H9 (cell line): ENCODE results near the gene MYL11. TPM values are rescaled to one million over a fixed set of nuclear protein-coding genes. Genes with fewer than 3 reads are reported as not detected.

Experiments used
- DNase-seq: peaks from one replicate; pipeline ENCODE4 v3.0.0-alpha.2; 2017
- H2AFZ ChIP-seq: one replicate; pipeline ENCODE4 v1.6.1; 2013; ENCODE audit warnings: mild to moderate bottlenecking, low read length, control low read depth, moderate library complexity
- H2AK5ac ChIP-seq: 2 replicates; pipeline ENCODE4 v1.6.1; 2013; ENCODE audit warnings: low read length, control low read depth, mixed read lengths; ENCODE audit not compliant: insufficient read length
- H2BK120ac ChIP-seq: one replicate; pipeline ENCODE4 v1.6.1; 2013; ENCODE audit warnings: low read depth, mild to moderate bottlenecking, low read length, control low read depth, inconsistent platforms; ENCODE audit not compliant: poor library complexity, severe bottlenecking
- H2BK12ac ChIP-seq: 2 replicates; pipeline ENCODE4 v1.6.1; 2013; ENCODE audit warnings: low read length, control low read depth, mixed read lengths, low read depth; ENCODE audit not compliant: insufficient read length
- H2BK15ac ChIP-seq: 2 replicates; pipeline ENCODE4 v1.6.1; 2013; ENCODE audit warnings: low read depth, low read length, control low read depth
- H2BK20ac ChIP-seq: one replicate; pipeline ENCODE4 v1.6.1; 2013; ENCODE audit warnings: low read depth, mild to moderate bottlenecking, low read length, control low read depth, inconsistent platforms; ENCODE audit not compliant: poor library complexity, severe bottlenecking
- H2BK5ac ChIP-seq: 2 replicates; pipeline ENCODE4 v1.6.1; 2013; ENCODE audit warnings: low read length, control low read depth, mixed read lengths; ENCODE audit not compliant: insufficient read length
- H3K14ac ChIP-seq: 2 replicates; pipeline ENCODE4 v1.6.1; 2013; ENCODE audit warnings: low read length, control low read depth; ENCODE audit not compliant: insufficient read depth
- H3K18ac ChIP-seq: 2 replicates; pipeline ENCODE4 v1.6.1; 2013; ENCODE audit warnings: low read depth, mild to moderate bottlenecking, mixed read lengths, low read length, control low read depth; ENCODE audit not compliant: insufficient read length
- H3K23ac ChIP-seq: 2 replicates; pipeline ENCODE4 v1.6.1; 2013; ENCODE audit warnings: low read length, control low read depth, mixed read lengths, low read depth; ENCODE audit not compliant: insufficient read length
- H3K23me2 ChIP-seq: 2 replicates; pipeline ENCODE4 v1.6.1; 2013; ENCODE audit warnings: low read depth, mild to moderate bottlenecking, mixed read lengths, low read length, control low read depth; ENCODE audit not compliant: insufficient read length, poor library complexity, severe bottlenecking
- H3K27ac ChIP-seq: 2 replicates; pipeline ENCODE4 v1.5.1; 2013; ENCODE audit warnings: low read length, control low read depth, mixed read lengths, low read depth; ENCODE audit not compliant: insufficient read length
- H3K27me3 ChIP-seq: 2 replicates; pipeline ENCODE4 v1.6.1; 2013; ENCODE audit warnings: low read length, control low read depth, inconsistent platforms; ENCODE audit not compliant: insufficient read depth
- H3K4ac ChIP-seq: 2 replicates; pipeline ENCODE4 v1.6.1; 2013; ENCODE audit warnings: low read depth, mild to moderate bottlenecking, control low read depth, inconsistent platforms, low read length, moderate library complexity
- H3K4me1 ChIP-seq: 2 replicates; pipeline ENCODE4 v1.6.1; 2013; ENCODE audit warnings: low read length, control low read depth, inconsistent platforms; ENCODE audit not compliant: insufficient read depth
- H3K4me2 ChIP-seq: 2 replicates; pipeline ENCODE4 v1.6.1; 2013; ENCODE audit warnings: low read length, control low read depth, mixed read lengths; ENCODE audit not compliant: insufficient read length, insufficient read depth
- H3K56ac ChIP-seq: 2 replicates; pipeline ENCODE4 v1.6.1; 2013; ENCODE audit warnings: low read depth, mild to moderate bottlenecking, mixed read lengths, low read length, control low read depth; ENCODE audit not compliant: insufficient read length
- H3K79me1 ChIP-seq: 2 replicates; pipeline ENCODE4 v1.6.1; 2013; ENCODE audit warnings: low read depth, mild to moderate bottlenecking, moderate library complexity, low read length, control low read depth, inconsistent platforms; ENCODE audit not compliant: insufficient read depth, poor library complexity, severe bottlenecking
- H3K79me2 ChIP-seq: 2 replicates; pipeline ENCODE4 v1.6.1; 2013; ENCODE audit warnings: low read length, control low read depth, inconsistent platforms; ENCODE audit not compliant: insufficient read depth
- H3K9ac ChIP-seq: 2 replicates; pipeline ENCODE4 v1.6.1; 2013; ENCODE audit warnings: low read length, control low read depth, mixed read lengths; ENCODE audit not compliant: insufficient read length; ENCODE audit errors: extremely low read depth
- H3K9me3 ChIP-seq: one replicate; pipeline ENCODE4 v1.6.1; 2013; ENCODE audit warnings: low read depth, low read length, inconsistent platforms; ENCODE audit not compliant: control insufficient read depth
- H3T11ph ChIP-seq: one replicate; pipeline ENCODE4 v1.6.1; 2013; ENCODE audit warnings: mild to moderate bottlenecking, low read length, control low read depth, inconsistent platforms
- H4K20me1 ChIP-seq: one replicate; pipeline ENCODE4 v1.6.1; 2013; ENCODE audit not compliant: control insufficient read depth, insufficient read length, insufficient read depth
- H4K5ac ChIP-seq: 2 replicates; pipeline ENCODE4 v1.6.1; 2013; ENCODE audit warnings: low read depth, mild to moderate bottlenecking, mixed read lengths, low read length, control low read depth; ENCODE audit not compliant: insufficient read length
- H4K8ac ChIP-seq: replicated peaks from 2 replicates; pipeline ENCODE4 v1.6.1; 2013; ENCODE audit warnings: low read length, control low read depth, mixed read lengths, low read depth; ENCODE audit not compliant: insufficient read length
- H4K91ac ChIP-seq: 2 replicates; pipeline ENCODE4 v1.6.1; 2013; ENCODE audit warnings: low read depth, mild to moderate bottlenecking, moderate library complexity, mixed read lengths, low read length, control low read depth; ENCODE audit not compliant: insufficient read length
- H3K27ac Mint-ChIP-seq, 3 experiments: 2 replicates in 2 of 3; 3 replicates in 1 of 3; pipeline ENCODE4 v1.8.0; 2020 to 2021; ENCODE audit warnings: mixed read lengths in 3 of 3, mild to moderate bottlenecking in 1 of 3, moderate library complexity in 1 of 3
- H3K27me3 Mint-ChIP-seq: 2 replicates; pipeline ENCODE4 v1.8.0; 2021; ENCODE audit warnings: low read depth, mild to moderate bottlenecking, moderate library complexity, mixed read lengths
- H3K36me3 Mint-ChIP-seq, 3 experiments: 2 replicates in 2 of 3; 3 replicates in 1 of 3; pipeline ENCODE4 v1.8.0; 2020 to 2021; ENCODE audit warnings: low read depth in 3 of 3, mixed read lengths in 3 of 3; ENCODE audit not compliant: insufficient read depth in 1 of 3
- H3K4me1 Mint-ChIP-seq, 2 experiments: 2 replicates each; pipeline ENCODE4 v1.8.0; 2020; ENCODE audit warnings: mixed read lengths in 2 of 2
- H3K4me3 Mint-ChIP-seq, 2 experiments: 2 replicates in 1 of 2; 3 replicates in 1 of 2; pipeline ENCODE4 v1.8.0; 2020 to 2021; ENCODE audit warnings: mild to moderate bottlenecking in 2 of 2, mixed read lengths in 2 of 2, moderate library complexity in 1 of 2
- H3K9me3 Mint-ChIP-seq, 2 experiments: 2 replicates in 1 of 2; 3 replicates in 1 of 2; pipeline ENCODE4 v1.8.0; 2020; ENCODE audit warnings: mild to moderate bottlenecking in 2 of 2, mixed read lengths in 2 of 2, moderate library complexity in 1 of 2
- CTCF ChIP-seq: fragments of 200-600 bp; sonication (generic); conservative IDR thresholded peaks from 3 replicates; pipeline ENCODE4 v1.8.0; 2021; ENCODE audit warnings: antibody characterized with exemption, mild to moderate bottlenecking
- WGBS: extraction: QIAGEN DNeasy Blood & Tissue Kit; methylation state at CpG from one replicate; pipeline ENCODE4 v1.1.7; 2013; ENCODE audit warnings: missing lambda C conversion rate, low lambda C conversion rate, mixed read lengths; ENCODE audit not compliant: insufficient read length; ENCODE audit errors: extremely low coverage; 5-methylcytosine and 5-hydroxymethylcytosine counted together
- total RNA-seq: library from RNA; stranded (reverse); gene quantifications from 2 replicates; pipeline ENCODE4 v1.2.1, GENCODE V29; 2021

Gene MYL11
- total RNA-seq, 1 experiment from 2014 or later, result 0.70 TPM

DNA sequence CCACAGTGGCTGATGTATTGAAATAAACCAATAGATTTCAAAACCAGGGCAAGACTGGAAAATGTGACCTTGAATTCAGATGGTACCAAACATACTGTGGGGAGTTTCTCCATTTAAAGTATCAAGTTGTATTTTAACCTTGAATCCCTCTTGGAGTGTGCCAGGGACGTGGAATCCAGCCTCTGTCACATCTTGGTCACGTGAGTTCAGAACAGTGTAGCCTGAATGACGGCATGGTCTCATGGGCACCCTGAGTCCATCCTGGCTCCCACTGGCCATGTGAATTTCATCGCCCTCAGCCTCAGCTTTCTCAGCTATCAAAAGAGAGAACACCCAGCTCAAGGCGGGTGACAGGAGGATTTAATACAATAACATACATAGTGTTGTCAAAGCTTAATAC is 39.6 kb downstream of the MYL11 start:
- Histone ChIP-seq H3K56ac (no peak overlapping the region), H2BK15ac (no peak overlapping the region), H3K23ac (no peak overlapping the region), H2AFZ (no peak overlapping the region), H3K9me3 (no peaks in the 10 kb centered on the region), H3K4ac (no peak overlapping the region), H3K27ac (no peak overlapping the region), H4K5ac (no peak overlapping the region), H2BK20ac (no peak overlapping the region), H3K4me1 (no peaks in the 10 kb centered on the region), H4K8ac (no peak overlapping the region), H3K4me2 (no peak overlapping the region), H4K20me1 (no peaks in the 10 kb centered on the region), H3K27me3 (no peaks in the 10 kb centered on the region), H4K91ac (no peak overlapping the region), H3K9ac (no peak overlapping the region), H2BK5ac (no peak overlapping the region), H2BK120ac (no peak overlapping the region), H2BK12ac (no peak overlapping the region), H3K79me1 (no peaks in the 10 kb centered on the region), H2AK5ac (no peak overlapping the region), H3K79me2 (0 out of 2 replicates have a peak, but pooled peaks cover 1% of the 10 kb centered on the region), H3T11ph (no peak overlapping the region), H3K14ac (no peak overlapping the region), H3K18ac (no peak overlapping the region), H3K23me2 (peaks cover 8% of the 10 kb centered on the region)
- H3K27me3 Mint-ChIP-seq, result no peaks in the 10 kb centered on the region; the same call in 1 of the 2 replicates
- no peak for TF ChIP-seq CTCF
- 0 out of 7 replicates have a peak overlapping the region, but pooled peaks of 1 of the 3 experiments have one; percentile 10 for H3K27ac Mint-ChIP-seq
- WGBS, result no CpG with 5 or more reads among the region's 5 CpGs
- H3K36me3 Mint-ChIP-seq, result peaks cover 23 to 38% (median 38%) of the 10 kb centered on the region in 3 experiments; a peak in 6 of 7 replicates
- no peak overlapping the region for H3K4me3 Mint-ChIP-seq
- DNase-seq, result no peak
- H3K9me3 Mint-ChIP-seq, result no peaks in the 10 kb centered on the region
- peaks cover 9 to 17% of the 10 kb centered on the region in 2 experiments for H3K4me1 Mint-ChIP-seq
